ENCODE measurements around the gene COPE. TPM values are rescaled to one million over a fixed set of nuclear protein-coding genes. Genes with fewer than 3 reads are reported as not detected.

COPE gene
- total RNA-seq, 4 donors from 2014 or later = 169 to 229 (median 203) TPM

- Histone ChIP-seq H3K4me3 (no peak overlapping the region), H3K9me3 (no peaks in the 10 kb centered on the region), H3K36me3 (peaks cover 0 to 99% of the 10 kb centered on the region in 2 donors), H3K27ac (no peak overlapping the region), H3K27me3 (no peaks in the 10 kb centered on the region), H3K4me1 (peaks cover 0 to 14% of the 10 kb centered on the region in 2 donors)
- DNase-seq (no peak), ATAC-seq (no peak)
- in situ Hi-C loops (cut with MboI; ENCODE audit: low sequenced_read_pairs in 4 of 4) (loop anchor here in 1 of 4 donors (10.0 kb wide), 1 partner anchor 262 kb away; no protein-coding TSS in a partner anchor), intact Hi-C loops (cut with DNase I; ENCODE audit: low total_unique reads) (no loop called here)
- TF ChIP-seq POLR2A (IDR thresholded peaks at IDR 0.05) (no peak), CTCF (IDR thresholded peaks at IDR 0.05 in 4 of 5, conservative IDR thresholded peaks at IDR 0.05 in 1 of 5) (no peak)
Measured at GRCh38 chr19:18857223-18857622, 62.0 kb downstream of the COPE start.

- intact Hi-C loops (cut with DNase I; ENCODE audit: low total_unique reads) (no loop called here), in situ Hi-C loops (cut with MboI; ENCODE audit: low sequenced_read_pairs in 4 of 4) (loop anchor here in 1 of 4 donors (10.0 kb wide), 1 partner anchor 262 kb away; no protein-coding TSS in a partner anchor)
- peak in 1 of 2 donors; percentile 12 for ATAC-seq
- H3K36me3 ChIP-seq = peaks cover 0 to 99% of the 10 kb centered on the region in 2 donors
- no peaks in the 10 kb centered on the region for H3K9me3 ChIP-seq
- no peak overlapping the region for H3K27ac ChIP-seq
- no peak for TF ChIP-seq POLR2A (IDR thresholded peaks at IDR 0.05)
- no peak for TF ChIP-seq CTCF (IDR thresholded peaks at IDR 0.05 in 4 of 5, conservative IDR thresholded peaks at IDR 0.05 in 1 of 5)
- H3K27me3 ChIP-seq = no peaks in the 10 kb centered on the region
- DNase-seq = no peak
- H3K4me1 ChIP-seq = peaks cover 0 to 14% of the 10 kb centered on the region in 2 donors
- no peak overlapping the region for H3K4me3 ChIP-seq
Measured at GRCh38 chr19:18856385-18857126, 62.6 kb downstream of the COPE start.

GRCh38 chr19:18855647-18856384 is 63.4 kb downstream of the COPE start:
- intact Hi-C loops (cut with DNase I; ENCODE audit: low total_unique reads) = no loop called here
- H3K4me3 ChIP-seq = no peak overlapping the region
- H3K4me1 ChIP-seq = peaks cover 2 to 14% of the 10 kb centered on the region in 2 donors
- TF ChIP-seq POLR2A (IDR thresholded peaks at IDR 0.05) (no peak), CTCF (IDR thresholded peaks at IDR 0.05 in 4 of 5, conservative IDR thresholded peaks at IDR 0.05 in 1 of 5) (no peak)
- peaks cover 0 to 99% of the 10 kb centered on the region in 2 donors for H3K36me3 ChIP-seq
- in situ Hi-C loops (cut with MboI; ENCODE audit: low sequenced_read_pairs in 4 of 4) = loop anchor here in 1 of 4 donors (10.0 kb wide), 1 partner anchor 261 kb away; no protein-coding TSS in a partner anchor
- no peak overlapping the region for H3K27ac ChIP-seq
- no peak for DNase-seq
- no peaks in the 10 kb centered on the region for H3K9me3 ChIP-seq
- ATAC-seq = no peak
- no peaks in the 10 kb centered on the region for H3K27me3 ChIP-seq

- ATAC-seq = no peak
- no peak for TF ChIP-seq CTCF (IDR thresholded peaks at IDR 0.05 in 4 of 5, conservative IDR thresholded peaks at IDR 0.05 in 1 of 5)
- no peak for TF ChIP-seq POLR2A (IDR thresholded peaks at IDR 0.05)
- in situ Hi-C loops (cut with MboI; ENCODE audit: low sequenced_read_pairs in 4 of 4) = loop anchor here in 1 of 4 donors (10.0 kb wide), 1 partner anchor 260 kb away; no protein-coding TSS in a partner anchor
- no peak for DNase-seq
- Histone ChIP-seq H3K27ac (no peak overlapping the region), H3K4me1 (peaks cover 10 to 11% of the 10 kb centered on the region in 2 donors), H3K27me3 (no peaks in the 10 kb centered on the region), H3K36me3 (peaks cover 0 to 94% of the 10 kb centered on the region in 2 donors), H3K4me3 (no peak overlapping the region), H3K9me3 (no peaks in the 10 kb centered on the region)
- intact Hi-C loops (cut with DNase I; ENCODE audit: low total_unique reads) = no loop called here
Measured at GRCh38 chr19:18854982-18855381, 64.2 kb downstream of the COPE start.

Data from gastrocnemius medialis (tissue), 4 donors.